K562 (cell line): ENCODE results near the gene RNF103. TPM values are rescaled to one million over a fixed set of nuclear protein-coding genes. Genes with fewer than 3 reads are reported as not detected.
A peak's percentile ranks its signal among the peaks of the same experiment; 100 is the strongest.

Experiments
- BCL6 ChIP-seq: fragments of 250-450 bp; sonication (Bioruptor Pico); IDR thresholded peaks from 2 replicates; pipeline ENCODE4 v1.4.0; 2020
- CBX3 ChIP-seq, 2 experiments: IDR thresholded peaks; 1 replicate in 1 of 2; 2 replicates in 1 of 2; pipeline ENCODE4 v1.6.1; 2012; ENCODE audit warnings: inconsistent platforms in 2 of 2, low read length in 2 of 2, borderline replicate concordance in 1 of 2, control low read depth in 1 of 2
- DPF2 ChIP-seq: fragments of 450-650 bp; IDR thresholded peaks from 2 replicates; pipeline ENCODE4 v1.6.1; 2016
- ELF1 ChIP-seq: fragments of 200-800 bp; sonication (Bioruptor generic); IDR thresholded peaks from 2 replicates; pipeline ENCODE4 v1.6.1; 2016; ENCODE audit warnings: missing genetic modification characterization, missing compliant biosample characterization
- ETS1 ChIP-seq: conservative IDR thresholded peaks from 2 replicates; pipeline ENCODE4 v1.6.1; 2011; ENCODE audit warnings: low read depth, mild to moderate bottlenecking, low read length; ENCODE audit not compliant: control insufficient read depth
- JUND ChIP-seq, 2 experiments: IDR thresholded peaks; 2 replicates in 1 of 2; 3 replicates in 1 of 2; pipeline ENCODE4 v1.6.1; 2011; ENCODE audit warnings: borderline replicate concordance in 2 of 2, low read depth in 2 of 2, low read length in 2 of 2, improper control_type of control experiment in 1 of 2, missing biosample characterization in 1 of 2, missing genetic modification characterization in 1 of 2, missing genetic modification reagents in 1 of 2
- KLF16 ChIP-seq: IDR thresholded peaks from 2 replicates; pipeline ENCODE4 v1.6.1; 2016; ENCODE audit warnings: antibody characterized with exemption
- NONO ChIP-seq, 2 experiments: fragments of 200-400 bp in 1 of 2; fragments of 450-650 bp in 1 of 2; formaldehyde crosslinking in 1 of 2; IDR thresholded peaks; 2 replicates each; pipeline ENCODE4 v1.6.1; 2017; ENCODE audit warnings: low read depth in 2 of 2, mild to moderate bottlenecking in 2 of 2, moderate library complexity in 2 of 2, low read length in 1 of 2
- NR2C1 ChIP-seq, 2 experiments: fragments of 450-650 bp; IDR thresholded peaks; 2 replicates each; pipeline ENCODE4 v1.6.1; 2017; ENCODE audit warnings: mild to moderate bottlenecking in 2 of 2, antibody characterized with exemption in 1 of 2, inconsistent platforms in 1 of 2, missing compliant biosample characterization in 1 of 2, missing genetic modification characterization in 1 of 2
- SIN3B ChIP-seq: fragments of 450-650 bp; IDR thresholded peaks from 2 replicates; pipeline ENCODE4 v1.6.1; 2017; ENCODE audit warnings: low read depth, mild to moderate bottlenecking, moderate library complexity
- SPI1 ChIP-seq: IDR thresholded peaks from 2 replicates; pipeline ENCODE4 v1.6.1; 2011; ENCODE audit warnings: low read depth, low read length, control low read depth, borderline replicate concordance
- TAF15 ChIP-seq: fragments of 200-400 bp; formaldehyde crosslinking; IDR thresholded peaks from 2 replicates; pipeline ENCODE4 v1.6.1; 2017; ENCODE audit warnings: mild to moderate bottlenecking, low read depth, low read length, moderate library complexity
- TFAM ChIP-seq: fragments of 250-450 bp; sonication (Bioruptor Pico); conservative IDR thresholded peaks from 2 replicates; pipeline ENCODE4 v1.5.0; 2021; ENCODE audit warnings: mild to moderate bottlenecking, moderate library complexity
- ZC3H8 ChIP-seq: fragments of 450-650 bp; IDR thresholded peaks from 2 replicates; pipeline ENCODE4 v1.6.1; 2017
- polyA plus RNA-seq, 8 experiments: library from polyadenylated mRNA; depleted of rRNA in 4 of 8; stranded (reverse) in 5 of 8; unstranded in 3 of 8; fragments of >200 nt; fragmentation: Nextera tagmentation in 2 of 8; fragmentation: Illumina TruSeq in 1 of 8; extraction: Ambion mirVana in 2 of 8; extraction: Trizol in 1 of 8; gene quantifications; 2 replicates each; pipeline versions ENCODE4 v1.2.1 to v1.2.3, GENCODE V29; 2011 to 2014; ENCODE audit warnings: inconsistent platforms in 1 of 8, missing spikeins in 1 of 8
- total RNA-seq, 7 experiments: library from RNA; depleted of rRNA in 6 of 7; stranded (reverse); fragments of >200 nt in 6 of 7; fragmentation: Illumina TruSeq in 2 of 7; extraction: Trizol in 2 of 7; gene quantifications; 2 replicates each; pipeline versions ENCODE4 v1.2.1 to v1.2.3, GENCODE V29; 2011 to 2021; ENCODE audit warnings: low replicate concordance in 1 of 7
- TF ChIP-seq, protein P1 (sequence below): sonication (generic); formaldehyde crosslinking; IDR thresholded peaks from 2 replicates; pipeline ENCODE4 v1.8.1; 2023; ENCODE audit warnings: mild to moderate bottlenecking, missing genetic modification reagents, moderate library complexity
- TF ChIP-seq, protein P2 (sequence below): sonication (generic); formaldehyde crosslinking; IDR thresholded peaks from 2 replicates; pipeline ENCODE4 v1.8.0; 2022; ENCODE audit warnings: missing genetic modification reagents, mild to moderate bottlenecking, moderate library complexity, borderline replicate concordance
- TF ChIP-seq, protein P3 (sequence below): sonication (generic); formaldehyde crosslinking; IDR thresholded peaks from 2 replicates; pipeline ENCODE4 v1.8.0; 2022; ENCODE audit warnings: mild to moderate bottlenecking, low read depth, missing genetic modification reagents
- TF ChIP-seq, protein P4 (sequence below): fragments of 450-650 bp; IDR thresholded peaks from 2 replicates; pipeline ENCODE4 v1.6.1; 2017; ENCODE audit warnings: antibody characterized with exemption

The RNF103 gene
- total and polyA plus RNA-seq, 9 of the 15 experiments (the other 6 are each of a cell fraction or from before 2014, with no cell fraction given) = 1.2 to 6.8 (median 4.6) TPM

DNA sequence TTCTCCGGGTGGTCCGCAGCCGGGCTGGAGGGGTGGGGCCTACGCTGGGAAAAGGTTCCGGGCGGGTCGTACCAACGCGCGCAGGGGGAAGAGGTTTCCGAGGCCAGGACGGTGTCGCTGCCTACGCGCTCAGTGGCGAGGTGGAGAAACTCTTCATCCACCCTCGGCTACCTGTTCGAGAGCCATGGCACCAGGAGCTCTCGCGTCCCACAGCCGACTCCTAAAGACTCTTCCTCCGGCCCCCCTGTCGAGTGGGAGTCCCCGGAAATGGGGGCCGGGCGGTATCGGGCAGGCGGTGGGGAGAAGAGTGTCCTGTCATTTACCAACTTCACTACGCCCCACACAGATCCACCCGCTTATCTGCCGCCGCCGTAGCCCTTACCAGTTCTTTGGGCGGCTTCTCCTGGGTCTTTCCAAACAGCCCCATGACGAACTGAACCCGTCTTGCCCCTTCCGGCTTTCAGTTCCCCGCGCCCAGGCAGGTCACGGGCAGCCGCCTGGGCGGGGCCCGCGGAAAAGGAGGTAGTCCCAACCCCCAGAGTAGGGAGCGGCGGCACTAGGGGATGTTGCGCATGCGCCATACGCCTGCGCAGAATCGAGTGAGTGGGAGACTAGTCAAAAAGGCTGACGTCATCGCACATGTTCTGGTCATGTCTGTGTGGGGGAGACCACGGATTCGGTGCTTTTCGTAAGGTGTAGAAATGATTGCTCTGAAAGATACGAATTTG is 60.6 kb downstream of the RNF103 start, which contains the start of gene CHMP3 (continued):
- peak in 1 of 2 experiments; percentile 89; a peak in 1 of 3 replicates for TF ChIP-seq CBX3 (IDR thresholded peaks at IDR 0.05; ENCODE audit: borderline replicate concordance in 1 of 2, low read length in 2 of 2)
- peak; percentile 79 for TF ChIP-seq ETS1
- peak; percentile 98 for TF ChIP-seq JUND (IDR thresholded peaks at IDR 0.05; ENCODE audit: borderline replicate concordance, low read depth, low read length)
- peak; percentile 100; the same call in 2 of the 3 replicates for TF ChIP-seq JUND (tag; IDR thresholded peaks at IDR 0.05; ENCODE audit: borderline replicate concordance, low read depth, low read length)
- 0 out of 2 replicates have a peak, but pooled peaks have one; percentile 14 for TF ChIP-seq KLF16
- TF ChIP-seq NONO (IDR thresholded peaks at IDR 0.05; ENCODE audit: low read depth in 2 of 2, low read length in 1 of 2) = peak in 1 of 2 experiments; percentile 99; a peak in 2 of 4 replicates
- TF ChIP-seq, protein P1, sequence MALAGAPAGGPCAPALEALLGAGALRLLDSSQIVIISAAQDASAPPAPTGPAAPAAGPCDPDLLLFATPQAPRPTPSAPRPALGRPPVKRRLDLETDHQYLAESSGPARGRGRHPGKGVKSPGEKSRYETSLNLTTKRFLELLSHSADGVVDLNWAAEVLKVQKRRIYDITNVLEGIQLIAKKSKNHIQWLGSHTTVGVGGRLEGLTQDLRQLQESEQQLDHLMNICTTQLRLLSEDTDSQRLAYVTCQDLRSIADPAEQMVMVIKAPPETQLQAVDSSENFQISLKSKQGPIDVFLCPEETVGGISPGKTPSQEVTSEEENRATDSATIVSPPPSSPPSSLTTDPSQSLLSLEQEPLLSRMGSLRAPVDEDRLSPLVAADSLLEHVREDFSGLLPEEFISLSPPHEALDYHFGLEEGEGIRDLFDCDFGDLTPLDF (CRISPR knock-in tag) = no peak
- TF ChIP-seq SPI1 = 0 out of 2 replicates have a peak, but pooled peaks have one; percentile 1
- TF ChIP-seq ZC3H8 = 0 out of 2 replicates have a peak, but pooled peaks have one; percentile 13
- TF ChIP-seq, protein P2, sequence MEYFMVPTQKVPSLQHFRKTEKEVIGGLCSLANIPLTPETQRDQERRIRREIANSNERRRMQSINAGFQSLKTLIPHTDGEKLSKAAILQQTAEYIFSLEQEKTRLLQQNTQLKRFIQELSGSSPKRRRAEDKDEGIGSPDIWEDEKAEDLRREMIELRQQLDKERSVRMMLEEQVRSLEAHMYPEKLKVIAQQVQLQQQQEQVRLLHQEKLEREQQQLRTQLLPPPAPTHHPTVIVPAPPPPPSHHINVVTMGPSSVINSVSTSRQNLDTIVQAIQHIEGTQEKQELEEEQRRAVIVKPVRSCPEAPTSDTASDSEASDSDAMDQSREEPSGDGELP = peak; percentile 51; the same call in 1 of the 2 replicates
- TF ChIP-seq, protein P3, sequence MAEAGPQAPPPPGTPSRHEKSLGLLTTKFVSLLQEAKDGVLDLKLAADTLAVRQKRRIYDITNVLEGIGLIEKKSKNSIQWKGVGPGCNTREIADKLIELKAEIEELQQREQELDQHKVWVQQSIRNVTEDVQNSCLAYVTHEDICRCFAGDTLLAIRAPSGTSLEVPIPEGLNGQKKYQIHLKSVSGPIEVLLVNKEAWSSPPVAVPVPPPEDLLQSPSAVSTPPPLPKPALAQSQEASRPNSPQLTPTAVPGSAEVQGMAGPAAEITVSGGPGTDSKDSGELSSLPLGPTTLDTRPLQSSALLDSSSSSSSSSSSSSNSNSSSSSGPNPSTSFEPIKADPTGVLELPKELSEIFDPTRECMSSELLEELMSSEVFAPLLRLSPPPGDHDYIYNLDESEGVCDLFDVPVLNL (CRISPR knock-in tag) = no peak
- no peak for TF ChIP-seq BCL6 (CRISPR knock-in tag)
- 0 out of 2 replicates have a peak, but pooled peaks have one; percentile 24 for TF ChIP-seq TAF15
- peak; percentile 63 for TF ChIP-seq DPF2
- TF ChIP-seq, protein P4, sequence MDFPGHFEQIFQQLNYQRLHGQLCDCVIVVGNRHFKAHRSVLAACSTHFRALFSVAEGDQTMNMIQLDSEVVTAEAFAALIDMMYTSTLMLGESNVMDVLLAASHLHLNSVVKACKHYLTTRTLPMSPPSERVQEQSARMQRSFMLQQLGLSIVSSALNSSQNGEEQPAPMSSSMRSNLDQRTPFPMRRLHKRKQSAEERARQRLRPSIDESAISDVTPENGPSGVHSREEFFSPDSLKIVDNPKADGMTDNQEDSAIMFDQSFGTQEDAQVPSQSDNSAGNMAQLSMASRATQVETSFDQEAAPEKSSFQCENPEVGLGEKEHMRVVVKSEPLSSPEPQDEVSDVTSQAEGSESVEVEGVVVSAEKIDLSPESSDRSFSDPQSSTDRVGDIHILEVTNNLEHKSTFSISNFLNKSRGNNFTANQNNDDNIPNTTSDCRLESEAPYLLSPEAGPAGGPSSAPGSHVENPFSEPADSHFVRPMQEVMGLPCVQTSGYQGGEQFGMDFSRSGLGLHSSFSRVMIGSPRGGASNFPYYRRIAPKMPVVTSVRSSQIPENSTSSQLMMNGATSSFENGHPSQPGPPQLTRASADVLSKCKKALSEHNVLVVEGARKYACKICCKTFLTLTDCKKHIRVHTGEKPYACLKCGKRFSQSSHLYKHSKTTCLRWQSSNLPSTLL = peak; percentile 83
- peak; percentile 93 for TF ChIP-seq ELF1 (tag)
- TF ChIP-seq TFAM (CRISPR knock-in tag) = no peak
- TF ChIP-seq SIN3B = 0 out of 2 replicates have a peak, but pooled peaks have one; percentile 30
- TF ChIP-seq NR2C1 (IDR thresholded peaks at IDR 0.05) = peak; percentile 87
- TF ChIP-seq NR2C1 (tag; IDR thresholded peaks at IDR 0.05) = peak; percentile 87
